ENCODE results near the gene JCAD. TPM values are rescaled to one million over a fixed set of nuclear protein-coding genes. Genes with fewer than 3 reads are reported as not detected.

JCAD gene
- total and polyA plus RNA-seq, 2 experiments from 2014 or later, result 0.78 to 2.1 TPM

GRCh38 chr10:30042820-30043219 is 16.6 kb downstream of the JCAD start:
- Histone ChIP-seq H3K4me3 (no peak overlapping the region), H3K4me2 (no peak overlapping the region), H4K20me1 (replicated peaks; ENCODE audit: insufficient read depth) (no peaks in the 10 kb centered on the region), H3F3A (replicated peaks; ENCODE audit: low read depth) (no peaks in the 10 kb centered on the region), H3K27me3 (ENCODE audit: insufficient read depth) (no peaks in the 10 kb centered on the region), H3K79me2 (replicated peaks; ENCODE audit: insufficient read depth) (no peaks in the 10 kb centered on the region), H3K9me2 (ENCODE audit: insufficient read depth) (0 out of 2 replicates have a peak, but pooled peaks cover 3% of the 10 kb centered on the region), H3K27ac (ENCODE audit: low read depth) (no peak overlapping the region), H2AFZ (no peak overlapping the region), H3K36me3 (ENCODE audit: insufficient read depth) (no peaks in the 10 kb centered on the region), H3K4me1 (ENCODE audit: insufficient read depth) (no peaks in the 10 kb centered on the region)
- H3K4me3 Mint-ChIP-seq, result no peak overlapping the region
- TF ChIP-seq NANOG (IDR thresholded peaks at IDR 0.05; ENCODE audit: borderline replicate concordance) (no peak), EZH2 (IDR thresholded peaks at IDR 0.05; ENCODE audit: low read depth, unreplicated experiment) (no peak), ZNF462 (CRISPR knock-in tag; IDR thresholded peaks at IDR 0.05) (no peak), CTCF (conservative IDR thresholded peaks at IDR 0.05; ENCODE audit: low read depth in 2 of 2) (no peak), STAT1 (IDR thresholded peaks at IDR 0.05; ENCODE audit: unreplicated experiment) (no peak), ETS1 (IDR thresholded peaks at IDR 0.05) (no peak), CREB1 (CRISPR knock-in tag; IDR thresholded peaks at IDR 0.05; ENCODE audit: low read depth) (no peak), ZNF114 (CRISPR knock-in tag; IDR thresholded peaks at IDR 0.05) (no peak), POLR2AphosphoS5 (IDR thresholded peaks at IDR 0.05; ENCODE audit: low read depth) (no peak), ZNF331 (CRISPR knock-in tag; IDR thresholded peaks at IDR 0.05; ENCODE audit: low read depth) (no peak), JUNB (IDR thresholded peaks at IDR 0.05; ENCODE audit: unreplicated experiment) (no peak), EZH2phosphoT487 (IDR thresholded peaks at IDR 0.05; ENCODE audit: unreplicated experiment) (no peak)
- TF ChIP-seq, protein P1, sequence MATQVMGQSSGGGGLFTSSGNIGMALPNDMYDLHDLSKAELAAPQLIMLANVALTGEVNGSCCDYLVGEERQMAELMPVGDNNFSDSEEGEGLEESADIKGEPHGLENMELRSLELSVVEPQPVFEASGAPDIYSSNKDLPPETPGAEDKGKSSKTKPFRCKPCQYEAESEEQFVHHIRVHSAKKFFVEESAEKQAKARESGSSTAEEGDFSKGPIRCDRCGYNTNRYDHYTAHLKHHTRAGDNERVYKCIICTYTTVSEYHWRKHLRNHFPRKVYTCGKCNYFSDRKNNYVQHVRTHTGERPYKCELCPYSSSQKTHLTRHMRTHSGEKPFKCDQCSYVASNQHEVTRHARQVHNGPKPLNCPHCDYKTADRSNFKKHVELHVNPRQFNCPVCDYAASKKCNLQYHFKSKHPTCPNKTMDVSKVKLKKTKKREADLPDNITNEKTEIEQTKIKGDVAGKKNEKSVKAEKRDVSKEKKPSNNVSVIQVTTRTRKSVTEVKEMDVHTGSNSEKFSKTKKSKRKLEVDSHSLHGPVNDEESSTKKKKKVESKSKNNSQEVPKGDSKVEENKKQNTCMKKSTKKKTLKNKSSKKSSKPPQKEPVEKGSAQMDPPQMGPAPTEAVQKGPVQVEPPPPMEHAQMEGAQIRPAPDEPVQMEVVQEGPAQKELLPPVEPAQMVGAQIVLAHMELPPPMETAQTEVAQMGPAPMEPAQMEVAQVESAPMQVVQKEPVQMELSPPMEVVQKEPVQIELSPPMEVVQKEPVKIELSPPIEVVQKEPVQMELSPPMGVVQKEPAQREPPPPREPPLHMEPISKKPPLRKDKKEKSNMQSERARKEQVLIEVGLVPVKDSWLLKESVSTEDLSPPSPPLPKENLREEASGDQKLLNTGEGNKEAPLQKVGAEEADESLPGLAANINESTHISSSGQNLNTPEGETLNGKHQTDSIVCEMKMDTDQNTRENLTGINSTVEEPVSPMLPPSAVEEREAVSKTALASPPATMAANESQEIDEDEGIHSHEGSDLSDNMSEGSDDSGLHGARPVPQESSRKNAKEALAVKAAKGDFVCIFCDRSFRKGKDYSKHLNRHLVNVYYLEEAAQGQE (IDR thresholded peaks at IDR 0.05; ENCODE audit: unreplicated experiment), result no peak
- H3K27me3 Mint-ChIP-seq (ENCODE audit: insufficient read depth, low read depth, poor library complexity), result peaks cover 6% of the 10 kb centered on the region
- no peaks in the 10 kb centered on the region; the same call in 1 of the 3 replicates for H3K36me3 Mint-ChIP-seq (ENCODE audit: low read depth)
- peaks cover 11% of the 10 kb centered on the region for H3K4me1 Mint-ChIP-seq
- H3K9me3 Mint-ChIP-seq, result no peaks in the 10 kb centered on the region
- H3K27ac Mint-ChIP-seq, result no peak overlapping the region
- no peak for ATAC-seq
- no peak for DNase-seq (ENCODE audit: low spot score)

All from GM23338 (cell line).